HG03439 (cell line): ENCODE results near the gene HEXB.
"Not testable (repeated sequence)": the region's sequence is repeated elsewhere in the genome, so short reads cannot be mapped to it uniquely, and the experiment has no call there.

ENCODE experiments used
- ATAC-seq: cut with Tn5 transposase; IDR thresholded peaks from one replicate; pipeline ENCODE4 v1.9.1; 2021; ENCODE audit warnings: mild to moderate bottlenecking, moderate library complexity; ENCODE audit not compliant: unreplicated experiment

The HEXB gene

DNA sequence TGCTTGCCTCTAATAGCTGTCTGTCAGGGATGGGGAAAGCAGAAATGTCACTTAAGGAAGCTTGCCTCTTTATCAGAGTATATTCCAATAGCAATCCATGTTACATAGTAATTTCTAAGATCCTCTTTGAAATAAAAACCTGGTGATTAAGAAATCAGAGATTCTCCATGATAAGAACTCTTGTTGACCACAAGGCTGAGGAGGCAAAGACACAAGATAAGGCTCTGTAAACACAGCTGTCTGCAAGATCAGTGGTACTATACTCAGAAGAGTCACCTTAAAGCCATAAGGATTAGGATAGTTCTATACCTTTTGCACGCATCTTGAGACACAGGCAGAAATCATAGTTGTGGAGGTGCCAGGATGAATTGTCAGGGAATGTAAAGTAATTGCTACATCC lies 40.3 kb downstream of the HEXB start:
- ATAC-seq = no peak

GRCh38 chr5:74736759-74737158 lies 51.7 kb downstream of the HEXB start:
- ATAC-seq = no peak

GRCh38 chr5:74738406-74738805 lies 53.4 kb downstream of the HEXB start:
- no peak for ATAC-seq

GRCh38 chr5:74748742-74749141 lies 63.7 kb downstream of the HEXB start:
- ATAC-seq = not testable (repeated sequence)

- no peak for ATAC-seq
These were observed 76.2 kb downstream of the HEXB start for GRCh38 chr5:74761241-74761640.

DNA sequence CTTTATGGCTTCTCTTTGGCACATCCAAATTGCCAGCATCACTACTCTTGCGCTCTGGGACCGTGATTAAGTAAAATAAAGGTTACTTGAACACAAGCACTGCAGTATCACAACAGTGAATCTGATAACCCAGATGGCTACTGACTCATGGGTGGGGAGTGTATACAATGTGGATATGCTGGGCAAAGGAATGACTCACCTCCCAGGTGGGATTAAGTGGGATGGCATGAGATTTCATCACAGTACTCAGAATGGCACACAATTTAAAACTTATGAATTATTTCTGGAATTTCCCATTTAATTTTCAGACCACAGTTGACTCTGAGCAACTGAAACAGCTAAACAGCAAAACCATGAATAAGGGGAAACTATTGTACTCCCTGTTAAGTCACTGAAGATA lies 77.6 kb downstream of the HEXB start:
- ATAC-seq = no peak

DNA sequence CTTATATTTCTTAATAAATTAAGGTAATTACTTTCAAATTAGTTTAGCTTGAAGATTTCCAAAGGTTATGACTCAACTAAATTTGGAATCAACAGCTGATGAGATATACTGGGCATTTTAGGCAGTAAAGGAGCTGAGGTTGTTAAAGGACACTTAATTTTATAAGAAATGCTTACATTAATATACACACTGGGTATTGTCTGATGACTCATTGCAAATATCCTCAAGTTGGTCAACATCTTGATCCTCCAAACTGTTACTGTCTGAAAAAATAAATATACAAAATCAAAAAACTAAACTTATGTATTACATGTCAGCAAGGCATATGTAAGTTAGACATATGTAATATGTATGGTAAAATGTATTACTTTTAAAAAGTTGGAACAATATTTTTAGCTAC lies 78.5 kb downstream of the HEXB start:
- ATAC-seq = no peak

GRCh38 chr5:74765201-74765600 lies 80.2 kb downstream of the HEXB start:
- no peak for ATAC-seq

DNA sequence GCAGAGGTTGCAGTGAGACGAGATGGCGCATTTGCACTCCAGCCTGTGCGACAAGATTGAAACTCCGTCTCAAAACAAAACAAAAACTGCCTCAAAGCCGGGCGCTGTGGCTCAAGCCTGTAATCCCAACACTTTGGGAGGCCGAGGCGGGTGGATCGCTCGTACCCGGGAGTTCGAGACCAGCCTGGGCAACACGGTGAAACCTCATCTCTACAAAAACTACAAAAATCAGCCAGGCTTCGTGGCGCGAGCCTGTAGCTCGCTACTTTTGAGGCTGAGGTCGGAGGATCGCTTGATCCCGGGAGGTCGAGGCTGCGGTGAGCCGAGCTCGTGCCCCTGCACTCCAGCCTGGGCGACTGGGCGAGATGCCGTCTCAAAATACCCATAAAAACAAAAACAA lies 80.9 kb downstream of the HEXB start:
- ATAC-seq = no peak

GRCh38 chr5:74766418-74766848 lies 81.4 kb downstream of the HEXB start:
- peak; percentile 51 for ATAC-seq

- ATAC-seq = peak; percentile 91
These were observed 82.0 kb downstream of the HEXB start, which contains the start of the genes GFM2 and NSA2 for GRCh38 chr5:74766849-74767578. Gene GFM2 (minus strand): TSS chr5:74767117. CDS start chr5:74763742, 3,375 bp downstream. Gene NSA2 (plus strand): TSS chr5:74767249. CDS start chr5:74767361, 112 bp downstream.

DNA sequence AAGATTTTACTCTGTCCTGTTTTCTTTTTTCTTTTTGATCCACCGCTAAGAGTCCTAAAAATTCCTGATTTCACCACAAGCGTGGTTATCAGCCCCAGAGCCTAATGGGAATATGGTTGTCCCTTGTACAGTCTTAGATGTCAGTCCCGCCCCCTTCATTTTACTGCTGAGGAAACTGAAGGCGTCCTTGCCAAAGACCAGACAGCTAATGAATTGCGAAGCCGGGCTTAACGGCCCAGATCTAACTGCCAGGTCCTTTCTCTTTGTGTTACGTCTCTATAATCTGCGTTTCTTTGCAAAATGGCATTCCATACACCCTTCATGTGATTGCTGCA lies 82.5 kb downstream of the HEXB start:
- ATAC-seq = peak; percentile 18
